Cardiac muscle cell (in vitro differentiated cells and primary cell): ENCODE measurements around the gene ACACA. TPM values are rescaled to one million over a fixed set of nuclear protein-coding genes. Genes with fewer than 3 reads are reported as not detected.

Experiments
- DNase-seq, 2 donors: peaks; one replicate each; pipeline versions ENCODE4 v3.0.0 to v3.0.0-alpha.2; 2010 to 2017; ENCODE audit warnings: low read depth in 1 of 2, low spot score in 1 of 2
- H3K27ac ChIP-seq: fragments of 200-600 bp; sonication (generic); 2 replicates; pipeline ENCODE4 v1.5.1; 2016
- H3K27me3 ChIP-seq: fragments of 200-600 bp; sonication (generic); 2 replicates; pipeline ENCODE4 v1.6.0; 2016; ENCODE audit warnings: control low read depth
- H3K36me3 ChIP-seq: fragments of 200-600 bp; sonication (generic); 2 replicates; pipeline ENCODE4 v1.5.1; 2016; ENCODE audit warnings: control low read depth
- H3K4me1 ChIP-seq: fragments of 200-600 bp; sonication (generic); 2 replicates; pipeline ENCODE4 v1.8.1; 2017; ENCODE audit warnings: low read depth, mild to moderate bottlenecking, mixed run types
- H3K4me3 ChIP-seq: fragments of 200-600 bp; sonication (generic); 2 replicates; pipeline ENCODE4 v1.5.1; 2016; ENCODE audit warnings: mild to moderate bottlenecking
- H3K9me3 ChIP-seq: fragments of 200-600 bp; sonication (generic); 2 replicates; pipeline ENCODE4 v1.5.1; 2017; ENCODE audit warnings: low read depth, mild to moderate bottlenecking, control low read depth
- CTCF ChIP-seq: IDR thresholded peaks from 2 replicates; pipeline ENCODE4 v1.5.1; 2012; ENCODE audit warnings: low read depth, mild to moderate bottlenecking, low read length
- polyA plus RNA-seq: library from polyadenylated mRNA; unstranded; fragments of >200 nt; fragmentation: Nextera tagmentation; extraction: Ambion mirVana; gene quantifications from 2 replicates; pipeline ENCODE4 v1.2.1, GENCODE V29; 2016
- total RNA-seq: library from RNA; depleted of rRNA; stranded (reverse); fragments of >200 nt; gene quantifications from 2 replicates; pipeline ENCODE4 v1.2.3, GENCODE V29; 2016

Gene ACACA
- total and polyA plus RNA-seq, 2 experiments from 2014 or later: 42.5 to 47.6 TPM

- H3K4me1 ChIP-seq: no peaks in the 10 kb centered on the region
- H3K27ac ChIP-seq: peak overlapping the region; percentile 22
- peaks cover 8% of the 10 kb centered on the region for H3K36me3 ChIP-seq
- TF ChIP-seq CTCF: no peak
- no peaks in the 10 kb centered on the region for H3K27me3 ChIP-seq
- no peak overlapping the region for H3K4me3 ChIP-seq
- DNase-seq: peak in 1 of 2 donors; percentile 8
- no peaks in the 10 kb centered on the region for H3K9me3 ChIP-seq
Measured at GRCh38 chr17:37339321-37339720, 67.3 kb downstream of the ACACA start.

GRCh38 chr17:37338847-37339246 lies 67.8 kb downstream of the ACACA start:
- no peak for DNase-seq
- Histone ChIP-seq H3K4me3 (no peak overlapping the region), H3K27ac (no peak overlapping the region), H3K9me3 (no peaks in the 10 kb centered on the region), H3K36me3 (peaks cover 8% of the 10 kb centered on the region), H3K27me3 (no peaks in the 10 kb centered on the region), H3K4me1 (no peaks in the 10 kb centered on the region)
- no peak for TF ChIP-seq CTCF

- Histone ChIP-seq H3K27ac (peak overlapping the region; percentile 6), H3K36me3 (peaks cover 17% of the 10 kb centered on the region), H3K9me3 (no peaks in the 10 kb centered on the region), H3K4me1 (no peaks in the 10 kb centered on the region), H3K27me3 (no peaks in the 10 kb centered on the region), H3K4me3 (no peak overlapping the region)
- no peak for TF ChIP-seq CTCF
- DNase-seq: peak in 1 of 2 donors; percentile 94
Measured at GRCh38 chr17:37327341-37328090, 79.1 kb downstream of the ACACA start.

GRCh38 chr17:37322826-37323561 lies 83.6 kb downstream of the ACACA start:
- Histone ChIP-seq H3K36me3 (peaks cover 3% of the 10 kb centered on the region), H3K9me3 (no peaks in the 10 kb centered on the region), H3K4me1 (no peaks in the 10 kb centered on the region), H3K27ac (no peak overlapping the region), H3K27me3 (no peaks in the 10 kb centered on the region), H3K4me3 (no peak overlapping the region)
- no peak for DNase-seq
- no peak for TF ChIP-seq CTCF

GRCh38 chr17:37322106-37322505 lies 84.5 kb downstream of the ACACA start:
- no peak for DNase-seq
- Histone ChIP-seq H3K27me3 (no peaks in the 10 kb centered on the region), H3K9me3 (no peaks in the 10 kb centered on the region), H3K4me1 (no peaks in the 10 kb centered on the region), H3K27ac (no peak overlapping the region), H3K36me3 (no peaks in the 10 kb centered on the region), H3K4me3 (no peak overlapping the region)
- no peak for TF ChIP-seq CTCF
